Measurements from ENCODE around the gene PPP1R16B.

PPP1R16B gene

DNA sequence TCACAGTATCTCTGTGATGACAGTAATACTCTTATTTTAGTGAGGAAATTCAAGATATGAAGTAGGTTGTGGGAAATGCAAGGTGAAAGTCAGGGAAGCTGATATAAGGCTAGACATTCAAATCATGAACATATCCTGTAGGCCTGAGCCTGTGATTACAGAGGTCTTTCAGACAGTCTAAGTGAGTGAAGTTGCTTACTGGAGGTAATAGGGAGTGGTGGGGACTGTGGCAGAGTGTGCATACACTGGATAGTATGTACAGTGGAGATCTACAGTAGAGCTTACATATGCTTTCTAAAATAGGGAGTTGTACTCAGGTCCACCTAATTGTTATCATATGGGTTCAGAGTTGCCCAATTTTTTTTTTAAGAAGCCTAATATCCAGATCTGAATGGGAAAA is 159.8 kb downstream of the PPP1R16B start:
- TF ChIP-seq, protein P1, sequence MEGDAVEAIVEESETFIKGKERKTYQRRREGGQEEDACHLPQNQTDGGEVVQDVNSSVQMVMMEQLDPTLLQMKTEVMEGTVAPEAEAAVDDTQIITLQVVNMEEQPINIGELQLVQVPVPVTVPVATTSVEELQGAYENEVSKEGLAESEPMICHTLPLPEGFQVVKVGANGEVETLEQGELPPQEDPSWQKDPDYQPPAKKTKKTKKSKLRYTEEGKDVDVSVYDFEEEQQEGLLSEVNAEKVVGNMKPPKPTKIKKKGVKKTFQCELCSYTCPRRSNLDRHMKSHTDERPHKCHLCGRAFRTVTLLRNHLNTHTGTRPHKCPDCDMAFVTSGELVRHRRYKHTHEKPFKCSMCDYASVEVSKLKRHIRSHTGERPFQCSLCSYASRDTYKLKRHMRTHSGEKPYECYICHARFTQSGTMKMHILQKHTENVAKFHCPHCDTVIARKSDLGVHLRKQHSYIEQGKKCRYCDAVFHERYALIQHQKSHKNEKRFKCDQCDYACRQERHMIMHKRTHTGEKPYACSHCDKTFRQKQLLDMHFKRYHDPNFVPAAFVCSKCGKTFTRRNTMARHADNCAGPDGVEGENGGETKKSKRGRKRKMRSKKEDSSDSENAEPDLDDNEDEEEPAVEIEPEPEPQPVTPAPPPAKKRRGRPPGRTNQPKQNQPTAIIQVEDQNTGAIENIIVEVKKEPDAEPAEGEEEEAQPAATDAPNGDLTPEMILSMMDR (IDR thresholded peaks at IDR 0.05): no peak

DNA sequence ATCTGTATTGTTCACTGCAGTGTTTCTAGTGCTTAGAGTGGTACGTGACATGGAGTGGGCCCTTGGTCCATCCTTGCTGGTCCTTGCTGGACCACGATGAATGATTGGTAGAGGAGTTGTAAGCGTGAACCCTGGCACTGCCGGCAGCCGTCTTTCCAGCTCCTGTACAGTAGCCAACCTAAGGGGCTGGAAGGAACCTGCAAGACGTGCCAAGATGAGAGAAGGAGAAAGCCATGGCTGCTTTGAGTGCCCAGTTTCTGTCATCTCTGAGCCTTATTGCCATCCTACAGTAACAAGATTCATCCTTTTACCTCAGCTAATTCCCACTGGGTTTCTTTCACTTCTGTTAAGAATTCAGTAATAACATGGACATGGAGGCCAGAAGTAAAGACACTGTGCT is 162.6 kb downstream of the PPP1R16B start:
- TF ChIP-seq, protein P1 (IDR thresholded peaks at IDR 0.05): no peak

DNA sequence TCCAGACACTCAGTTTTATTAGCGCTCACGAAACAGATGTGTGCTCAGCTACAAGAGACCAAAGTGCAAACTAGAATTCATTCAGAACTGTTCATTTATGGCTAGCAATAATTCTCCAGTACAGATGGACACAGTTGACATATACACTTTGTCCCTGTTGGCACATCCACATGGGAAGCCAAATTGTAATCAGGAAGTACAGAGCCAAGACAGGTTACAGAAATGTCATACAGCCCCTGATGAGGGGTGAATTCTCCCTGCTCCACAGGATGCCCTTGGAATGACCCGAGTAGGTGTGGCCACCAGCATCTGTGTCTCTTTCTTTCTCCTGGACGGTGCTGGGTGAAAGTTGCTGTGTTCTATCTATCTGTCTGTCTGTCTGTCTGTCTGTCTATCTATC is 164.2 kb downstream of the PPP1R16B start:
- TF ChIP-seq, protein P1 (IDR thresholded peaks at IDR 0.05): no peak

DNA sequence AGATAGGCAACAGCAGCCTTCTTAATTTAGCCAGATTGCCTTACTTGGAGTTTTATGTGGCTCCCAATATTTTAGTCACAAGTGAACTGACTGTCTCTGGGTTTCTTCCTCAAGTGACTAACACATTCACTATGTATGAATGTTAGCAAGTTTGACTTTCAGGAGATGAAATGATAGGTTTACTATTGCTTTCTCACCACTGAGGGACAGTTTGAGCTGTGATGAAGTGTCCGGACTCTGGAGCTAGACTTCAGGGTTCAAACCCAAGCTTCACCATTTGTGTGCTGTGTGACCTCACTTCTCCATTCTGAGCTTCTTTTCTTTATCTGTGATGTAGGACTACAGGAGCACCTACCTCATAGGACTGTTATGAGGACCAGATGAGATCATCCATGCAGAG is 164.8 kb downstream of the PPP1R16B start:
- TF ChIP-seq, protein P1 (IDR thresholded peaks at IDR 0.05): no peak
